HepG2 (cell line): ENCODE results near the gene PXMP4. TPM values are rescaled to one million over a fixed set of nuclear protein-coding genes. Genes with fewer than 3 reads are reported as not detected.

Experiments used
- ATAD3A ChIP-seq: sonication (generic); formaldehyde crosslinking; IDR thresholded peaks from 2 replicates; pipeline ENCODE4 v1.4.0; 2020; ENCODE audit warnings: missing genetic modification reagents
- ATM ChIP-seq: fragments of 450-650 bp; IDR thresholded peaks from 2 replicates; pipeline ENCODE4 v1.7.1; 2017; ENCODE audit warnings: mild to moderate bottlenecking, borderline replicate concordance
- EP300 ChIP-seq, 3 experiments: sonication (generic) in 1 of 3; formaldehyde crosslinking in 1 of 3; IDR thresholded peaks; 2 replicates each; pipeline versions ENCODE4 v1.5.1 to v1.6.1; 2011 to 2020; ENCODE audit warnings: low read depth in 2 of 3, low read length in 2 of 3, borderline replicate concordance in 1 of 3, improper control_type of control experiment in 1 of 3, mild to moderate bottlenecking in 1 of 3, missing genetic modification reagents in 1 of 3, moderate library complexity in 1 of 3
- NFIC ChIP-seq: IDR thresholded peaks from 2 replicates; pipeline ENCODE4 v1.6.1; 2012; ENCODE audit warnings: mild to moderate bottlenecking, low read length, inconsistent platforms
- SMAD3 ChIP-seq: sonication (generic); formaldehyde crosslinking; IDR thresholded peaks from 2 replicates; pipeline ENCODE4 v1.4.0; 2020; ENCODE audit warnings: missing genetic modification reagents
- SP140L ChIP-seq: sonication (generic); formaldehyde crosslinking; IDR thresholded peaks from 2 replicates; pipeline ENCODE4 v1.4.0; 2020; ENCODE audit warnings: missing genetic modification reagents, borderline replicate concordance
- TCF7 ChIP-seq: sonication (generic); IDR thresholded peaks from 2 replicates; pipeline ENCODE4 v1.6.1; 2016; ENCODE audit warnings: antibody characterized with exemption, low read depth
- ZFP62 ChIP-seq: sonication (generic); formaldehyde crosslinking; IDR thresholded peaks from 2 replicates; pipeline ENCODE4 v1.4.0; 2020; ENCODE audit warnings: missing genetic modification reagents
- ZNF646 ChIP-seq: sonication (generic); formaldehyde crosslinking; IDR thresholded peaks from 2 replicates; pipeline ENCODE4 v1.9.0; 2021; ENCODE audit warnings: mild to moderate bottlenecking, missing genetic modification reagents
- polyA plus RNA-seq, 8 experiments: library from polyadenylated mRNA; depleted of rRNA in 3 of 8; stranded (reverse) in 7 of 8; unstranded in 1 of 8; fragments of >200 nt; fragmentation: Illumina TruSeq in 4 of 8; extraction: Trizol in 4 of 8; gene quantifications; 2 replicates each; pipeline versions ENCODE4 v1.2.1 to v1.2.3, GENCODE V29; 2011 to 2016; ENCODE audit warnings: low read depth in 4 of 8, missing spikeins in 1 of 8, mixed read lengths in 1 of 8; ENCODE audit not compliant: insufficient read depth in 1 of 8
- total RNA-seq, 5 experiments: library from RNA; depleted of rRNA; stranded (reverse); fragments of >200 nt; fragmentation: Illumina TruSeq; extraction: Trizol; gene quantifications; 2 replicates each; pipeline ENCODE4 v1.2.3, GENCODE V29; 2016; ENCODE audit warnings: low read depth in 1 of 5
- TF ChIP-seq, protein P1 (sequence below), 2 experiments: IDR thresholded peaks; 2 replicates each; pipeline ENCODE4 v1.6.1; 2011 to 2012; ENCODE audit warnings: low read length in 2 of 2, borderline replicate concordance in 1 of 2, low read depth in 1 of 2, mild to moderate bottlenecking in 1 of 2, moderate library complexity in 1 of 2
- TF ChIP-seq, protein P2 (sequence below): sonication (generic); formaldehyde crosslinking; IDR thresholded peaks from 2 replicates; pipeline ENCODE4 v1.5.1; 2020; ENCODE audit warnings: mild to moderate bottlenecking, missing genetic modification reagents, moderate library complexity
- TF ChIP-seq, protein P3 (sequence below): sonication (generic); formaldehyde crosslinking; IDR thresholded peaks from 2 replicates; pipeline ENCODE4 v1.4.0; 2020; ENCODE audit warnings: missing genetic modification reagents, borderline replicate concordance

The PXMP4 gene
- total and polyA plus RNA-seq, 2 of the 13 experiments (the other 11 are each of a cell fraction or from before 2014, with no cell fraction given) = not detected

GRCh38 chr20:33731693-33732165 is 11.6 kb upstream of the PXMP4 start, which contains the start of gene ZNF341 (continued):
- TF ChIP-seq, protein P1, sequence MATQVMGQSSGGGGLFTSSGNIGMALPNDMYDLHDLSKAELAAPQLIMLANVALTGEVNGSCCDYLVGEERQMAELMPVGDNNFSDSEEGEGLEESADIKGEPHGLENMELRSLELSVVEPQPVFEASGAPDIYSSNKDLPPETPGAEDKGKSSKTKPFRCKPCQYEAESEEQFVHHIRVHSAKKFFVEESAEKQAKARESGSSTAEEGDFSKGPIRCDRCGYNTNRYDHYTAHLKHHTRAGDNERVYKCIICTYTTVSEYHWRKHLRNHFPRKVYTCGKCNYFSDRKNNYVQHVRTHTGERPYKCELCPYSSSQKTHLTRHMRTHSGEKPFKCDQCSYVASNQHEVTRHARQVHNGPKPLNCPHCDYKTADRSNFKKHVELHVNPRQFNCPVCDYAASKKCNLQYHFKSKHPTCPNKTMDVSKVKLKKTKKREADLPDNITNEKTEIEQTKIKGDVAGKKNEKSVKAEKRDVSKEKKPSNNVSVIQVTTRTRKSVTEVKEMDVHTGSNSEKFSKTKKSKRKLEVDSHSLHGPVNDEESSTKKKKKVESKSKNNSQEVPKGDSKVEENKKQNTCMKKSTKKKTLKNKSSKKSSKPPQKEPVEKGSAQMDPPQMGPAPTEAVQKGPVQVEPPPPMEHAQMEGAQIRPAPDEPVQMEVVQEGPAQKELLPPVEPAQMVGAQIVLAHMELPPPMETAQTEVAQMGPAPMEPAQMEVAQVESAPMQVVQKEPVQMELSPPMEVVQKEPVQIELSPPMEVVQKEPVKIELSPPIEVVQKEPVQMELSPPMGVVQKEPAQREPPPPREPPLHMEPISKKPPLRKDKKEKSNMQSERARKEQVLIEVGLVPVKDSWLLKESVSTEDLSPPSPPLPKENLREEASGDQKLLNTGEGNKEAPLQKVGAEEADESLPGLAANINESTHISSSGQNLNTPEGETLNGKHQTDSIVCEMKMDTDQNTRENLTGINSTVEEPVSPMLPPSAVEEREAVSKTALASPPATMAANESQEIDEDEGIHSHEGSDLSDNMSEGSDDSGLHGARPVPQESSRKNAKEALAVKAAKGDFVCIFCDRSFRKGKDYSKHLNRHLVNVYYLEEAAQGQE (IDR thresholded peaks at IDR 0.05; ENCODE audit: borderline replicate concordance in 1 of 2, low read depth in 1 of 2, low read length in 2 of 2) = no peak; a peak in 1 of 4 replicates
- TF ChIP-seq SMAD3 (CRISPR knock-in tag) (peak; percentile 91; the same call in 1 of the 2 replicates), NFIC (no peak), ZNF646 (CRISPR knock-in tag) (peak; percentile 39; the same call in 1 of the 2 replicates), ATAD3A (CRISPR knock-in tag) (no peak), SP140L (CRISPR knock-in tag) (peak; percentile 11; the same call in 1 of the 2 replicates), ATM (no peak), EP300 (IDR thresholded peaks at IDR 0.05; ENCODE audit: low read depth in 2 of 2, low read length in 2 of 2) (peak in 1 of 2 experiments; percentile 80; a peak in 2 of 4 replicates), EP300 (CRISPR knock-in tag; IDR thresholded peaks at IDR 0.05; ENCODE audit: borderline replicate concordance) (0 out of 2 replicates have a peak, but pooled peaks have one; percentile 13), TCF7 (no peak), ZFP62 (CRISPR knock-in tag) (no peak)
- TF ChIP-seq, protein P2, sequence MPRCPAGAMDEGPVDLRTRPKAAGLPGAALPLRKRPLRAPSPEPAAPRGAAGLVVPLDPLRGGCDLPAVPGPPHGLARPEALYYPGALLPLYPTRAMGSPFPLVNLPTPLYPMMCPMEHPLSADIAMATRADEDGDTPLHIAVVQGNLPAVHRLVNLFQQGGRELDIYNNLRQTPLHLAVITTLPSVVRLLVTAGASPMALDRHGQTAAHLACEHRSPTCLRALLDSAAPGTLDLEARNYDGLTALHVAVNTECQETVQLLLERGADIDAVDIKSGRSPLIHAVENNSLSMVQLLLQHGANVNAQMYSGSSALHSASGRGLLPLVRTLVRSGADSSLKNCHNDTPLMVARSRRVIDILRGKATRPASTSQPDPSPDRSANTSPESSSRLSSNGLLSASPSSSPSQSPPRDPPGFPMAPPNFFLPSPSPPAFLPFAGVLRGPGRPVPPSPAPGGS = no peak; the same call in none of the 2 replicates
- TF ChIP-seq, protein P3, sequence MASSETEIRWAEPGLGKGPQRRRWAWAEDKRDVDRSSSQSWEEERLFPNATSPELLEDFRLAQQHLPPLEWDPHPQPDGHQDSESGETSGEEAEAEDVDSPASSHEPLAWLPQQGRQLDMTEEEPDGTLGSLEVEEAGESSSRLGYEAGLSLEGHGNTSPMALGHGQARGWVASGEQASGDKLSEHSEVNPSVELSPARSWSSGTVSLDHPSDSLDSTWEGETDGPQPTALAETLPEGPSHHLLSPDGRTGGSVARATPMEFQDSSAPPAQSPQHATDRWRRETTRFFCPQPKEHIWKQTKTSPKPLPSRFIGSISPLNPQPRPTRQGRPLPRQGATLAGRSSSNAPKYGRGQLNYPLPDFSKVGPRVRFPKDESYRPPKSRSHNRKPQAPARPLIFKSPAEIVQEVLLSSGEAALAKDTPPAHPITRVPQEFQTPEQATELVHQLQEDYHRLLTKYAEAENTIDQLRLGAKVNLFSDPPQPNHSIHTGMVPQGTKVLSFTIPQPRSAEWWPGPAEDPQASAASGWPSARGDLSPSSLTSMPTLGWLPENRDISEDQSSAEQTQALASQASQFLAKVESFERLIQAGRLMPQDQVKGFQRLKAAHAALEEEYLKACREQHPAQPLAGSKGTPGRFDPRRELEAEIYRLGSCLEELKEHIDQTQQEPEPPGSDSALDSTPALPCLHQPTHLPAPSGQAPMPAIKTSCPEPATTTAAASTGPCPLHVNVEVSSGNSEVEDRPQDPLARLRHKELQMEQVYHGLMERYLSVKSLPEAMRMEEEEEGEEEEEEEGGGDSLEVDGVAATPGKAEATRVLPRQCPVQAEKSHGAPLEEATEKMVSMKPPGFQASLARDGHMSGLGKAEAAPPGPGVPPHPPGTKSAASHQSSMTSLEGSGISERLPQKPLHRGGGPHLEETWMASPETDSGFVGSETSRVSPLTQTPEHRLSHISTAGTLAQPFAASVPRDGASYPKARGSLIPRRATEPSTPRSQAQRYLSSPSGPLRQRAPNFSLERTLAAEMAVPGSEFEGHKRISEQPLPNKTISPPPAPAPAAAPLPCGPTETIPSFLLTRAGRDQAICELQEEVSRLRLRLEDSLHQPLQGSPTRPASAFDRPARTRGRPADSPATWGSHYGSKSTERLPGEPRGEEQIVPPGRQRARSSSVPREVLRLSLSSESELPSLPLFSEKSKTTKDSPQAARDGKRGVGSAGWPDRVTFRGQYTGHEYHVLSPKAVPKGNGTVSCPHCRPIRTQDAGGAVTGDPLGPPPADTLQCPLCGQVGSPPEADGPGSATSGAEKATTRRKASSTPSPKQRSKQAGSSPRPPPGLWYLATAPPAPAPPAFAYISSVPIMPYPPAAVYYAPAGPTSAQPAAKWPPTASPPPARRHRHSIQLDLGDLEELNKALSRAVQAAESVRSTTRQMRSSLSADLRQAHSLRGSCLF (CRISPR knock-in tag) = no peak
